DMS 273 (cell line): ENCODE data around the gene PRR4.

Source experiments
- DNase-seq: peaks from one replicate; lab custom pipeline; 2025; ENCODE audit not compliant: unreplicated experiment; lab: John Stamatoyannopoulos, UW

Gene PRR4

DNA sequence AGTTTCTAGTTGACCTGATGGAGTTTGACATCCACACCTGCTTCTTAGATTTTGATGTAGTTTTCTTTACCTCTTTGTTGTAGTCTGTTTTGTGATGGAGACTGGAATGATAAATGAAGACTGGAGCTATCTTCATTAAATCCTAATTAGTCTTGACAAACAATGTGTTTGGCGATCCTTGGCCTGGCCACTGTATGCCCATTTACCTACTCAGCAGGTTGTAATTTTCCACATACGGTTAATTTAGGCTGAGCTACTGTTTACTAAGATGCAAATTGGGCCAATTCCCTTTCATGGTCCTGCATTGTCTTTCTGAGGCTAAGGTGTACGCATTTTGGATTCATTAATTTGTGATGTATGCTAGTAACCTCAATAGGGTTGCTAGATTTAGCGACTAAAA lies 46.7 kb downstream of the PRR4 start, which contains the start of gene TAS2R7:
Gene TAS2R7, minus strand, starts transcription at position 41 of the 400 bp plus-strand sequence. CDS start 57 bp downstream, outside the sequence.
- DNase-seq: no peak

DNA sequence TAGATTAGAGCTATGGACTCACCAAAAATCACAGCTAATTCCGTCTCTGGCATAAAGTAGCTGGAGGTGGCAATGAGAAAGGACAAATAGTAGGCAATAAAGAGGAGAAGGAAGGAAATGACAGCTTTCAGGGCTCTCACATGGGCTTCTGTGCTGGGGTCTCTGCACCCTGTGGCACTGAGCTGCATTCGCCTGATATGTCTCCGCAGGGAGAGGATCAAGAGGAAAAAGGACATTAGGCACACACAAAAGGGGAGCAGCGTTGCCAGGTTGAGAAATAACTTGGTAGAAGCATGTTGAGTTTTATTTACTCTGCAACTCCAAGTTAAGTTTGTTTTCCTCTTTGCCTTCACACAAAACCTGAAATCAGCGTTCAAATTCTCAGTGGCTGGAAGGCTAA lies 47.5 kb downstream of the PRR4 start:
- DNase-seq: no peak
